GF-D8 (cell line): ENCODE measurements around the gene GBX2.

ENCODE experiments used
- DNase-seq: peaks from one replicate; lab custom pipeline; 2025; lab: John Stamatoyannopoulos, UW

GBX2 gene

DNA sequence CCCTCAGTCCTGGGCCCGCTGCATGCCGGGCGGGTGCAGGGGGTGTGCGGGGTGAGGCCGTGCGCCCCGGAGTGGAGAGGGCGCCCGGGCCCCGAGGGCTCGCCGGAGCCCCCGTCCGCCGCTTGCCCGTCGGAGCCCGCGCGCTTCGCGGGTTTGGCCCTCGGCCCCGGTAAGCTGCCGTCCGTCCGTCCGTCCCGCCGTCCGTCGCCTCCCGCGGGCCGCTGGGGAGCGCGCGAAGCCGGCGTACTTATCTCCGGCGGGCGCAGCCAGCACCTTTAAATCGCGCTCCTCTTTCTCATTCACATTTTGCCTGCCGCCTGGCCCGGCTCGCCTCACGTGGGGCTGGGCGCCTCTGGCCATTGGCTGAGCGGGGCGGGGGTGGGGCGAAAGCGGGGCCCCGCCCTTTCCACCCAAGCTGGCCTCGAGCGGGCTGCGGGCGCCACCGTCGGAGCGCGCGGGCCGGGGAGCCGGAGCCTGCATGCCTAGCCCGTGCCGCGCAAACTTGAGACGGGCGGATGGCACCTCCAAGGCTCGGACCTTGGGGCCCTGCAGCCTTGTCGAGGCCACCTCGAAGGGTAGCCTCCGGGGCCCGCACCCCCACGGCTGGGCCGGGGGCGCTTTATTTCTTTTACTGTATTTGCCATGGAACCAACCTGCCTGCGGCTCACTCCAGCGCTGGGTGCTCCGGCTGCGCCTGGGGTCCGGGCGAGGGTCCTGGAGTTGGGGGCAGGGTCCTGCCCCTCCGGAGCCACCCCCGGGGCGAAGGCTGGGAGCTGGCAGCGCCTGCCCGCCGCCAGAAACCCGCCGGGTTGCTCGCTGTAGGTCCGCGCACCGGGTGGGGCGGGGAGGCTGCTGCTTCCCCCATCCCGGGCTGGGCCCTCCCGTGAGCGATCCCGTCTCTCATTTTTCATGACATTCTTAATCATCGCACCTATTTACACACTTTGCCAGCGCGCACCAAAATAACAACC lies at the start of gene GBX2:
GBX2 (minus strand) TSS at position 277 of the 971 bp plus-strand sequence. CDS start 415 bp downstream, outside the sequence.
- DNase-seq: no peak

DNA sequence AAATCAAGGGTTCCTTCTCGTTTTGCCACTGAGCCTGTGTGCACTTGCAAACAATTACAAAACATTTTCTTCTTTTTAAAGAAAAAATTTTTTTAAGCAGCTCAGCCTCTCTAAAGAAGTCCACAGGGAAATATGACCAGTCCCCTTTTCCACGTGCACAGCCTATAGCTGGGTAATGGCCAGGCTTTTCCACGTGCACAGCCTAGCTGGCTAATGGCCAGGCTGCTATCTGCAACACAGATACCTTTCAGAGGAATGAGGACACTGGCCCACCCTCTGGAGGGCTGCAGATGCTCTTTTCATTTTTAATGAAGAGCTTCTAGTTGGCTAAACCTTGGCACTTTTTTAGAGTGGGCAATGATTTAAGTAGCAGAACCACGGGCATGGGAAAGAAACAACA lies 49.7 kb upstream of the GBX2 start:
- DNase-seq: no peak

- DNase-seq: no peak
Observed at GRCh38 chr2:236216711-236217110, 48.5 kb upstream of the GBX2 start.

- no peak for DNase-seq
Observed at GRCh38 chr2:236215761-236216333, 47.7 kb upstream of the GBX2 start.

DNA sequence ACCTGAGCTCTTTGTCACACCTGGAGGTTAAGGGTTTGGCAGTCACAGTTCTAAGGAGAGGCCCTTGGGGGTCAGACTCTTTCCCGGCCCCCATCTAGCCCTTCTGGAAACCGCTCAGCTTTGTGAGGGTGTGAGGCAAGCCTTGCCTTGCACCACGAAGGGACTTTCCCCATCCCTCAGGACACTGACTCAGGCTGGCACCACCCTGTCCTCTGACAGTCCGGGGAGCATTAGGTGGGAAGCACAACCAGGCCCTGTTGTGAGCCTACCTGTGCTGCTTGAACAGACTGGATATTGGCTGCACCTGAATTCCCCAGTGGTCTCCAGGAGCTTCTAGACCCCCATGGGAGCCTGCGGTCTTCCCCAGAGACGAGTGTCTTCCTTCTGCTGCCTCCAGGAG lies 47.0 kb upstream of the GBX2 start:
- DNase-seq: no peak

- DNase-seq: no peak
Observed at GRCh38 chr2:236214376-236214995, 46.3 kb upstream of the GBX2 start.

- DNase-seq: no peak
Observed at GRCh38 chr2:236211296-236211695, 43.1 kb upstream of the GBX2 start.

DNA sequence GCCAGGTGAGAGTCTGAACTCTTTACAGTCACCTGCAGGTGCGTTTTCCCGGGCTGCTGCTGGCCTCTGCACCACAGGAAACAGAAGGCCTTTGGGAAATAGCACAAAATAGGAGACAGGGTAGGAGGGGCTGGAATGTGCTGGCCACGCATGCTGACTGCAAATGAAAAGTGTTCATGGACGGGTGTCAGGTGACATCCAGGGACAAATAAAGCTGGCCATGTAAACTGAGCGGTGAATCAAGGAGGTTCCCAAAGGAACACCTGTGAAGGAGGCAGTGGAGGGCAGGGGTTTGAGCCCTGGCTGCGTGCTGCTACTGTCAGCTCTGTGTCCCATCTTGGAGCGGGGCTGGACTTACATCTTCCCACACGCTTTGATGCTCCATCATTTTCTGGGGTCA lies 42.4 kb upstream of the GBX2 start:
- DNase-seq: no peak

DNA sequence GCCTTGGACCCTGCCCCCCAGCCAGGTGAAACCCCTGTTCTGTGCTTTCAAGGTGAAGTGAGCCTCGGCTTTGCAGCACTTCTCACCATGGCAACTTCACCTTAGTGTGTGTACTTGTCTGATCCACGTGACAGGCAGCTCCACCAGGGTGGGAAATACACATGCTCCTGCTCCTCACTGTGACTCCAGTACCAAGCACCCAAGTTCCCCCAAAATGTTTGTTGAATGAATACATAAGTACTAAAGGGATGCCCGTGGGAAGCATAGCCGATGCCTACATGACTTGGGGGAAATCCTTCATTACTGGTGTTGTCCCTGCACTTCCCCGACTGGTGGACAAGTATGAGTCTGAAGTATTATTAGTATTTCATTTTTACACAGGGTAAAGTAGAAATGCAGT lies 41.8 kb upstream of the GBX2 start:
- DNase-seq: no peak

- no peak for DNase-seq
Observed at GRCh38 chr2:236209535-236209934, 41.3 kb upstream of the GBX2 start.

- DNase-seq: no peak
Observed at GRCh38 chr2:236208019-236208926, 40.1 kb upstream of the GBX2 start.

DNA sequence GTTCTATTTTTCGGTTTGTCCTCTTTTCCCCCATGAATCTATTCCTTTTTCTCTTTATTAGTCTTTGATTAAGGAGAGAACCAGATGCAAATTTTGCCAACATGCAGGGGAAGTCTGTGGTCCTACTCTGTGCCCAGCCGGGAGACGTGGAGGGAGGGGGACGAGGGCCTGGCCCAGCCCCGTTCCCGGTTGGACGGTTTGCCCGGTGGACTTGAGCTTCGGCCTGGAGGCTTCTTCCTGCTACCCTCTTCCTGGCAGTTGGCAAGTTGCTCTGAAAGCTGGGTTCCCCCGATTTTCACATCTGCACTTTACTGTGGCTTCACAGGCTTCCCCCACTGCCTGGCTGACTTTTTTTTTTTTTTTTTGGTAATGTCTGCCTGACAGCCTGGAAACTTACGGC lies 39.3 kb upstream of the GBX2 start:
- DNase-seq: no peak

DNA sequence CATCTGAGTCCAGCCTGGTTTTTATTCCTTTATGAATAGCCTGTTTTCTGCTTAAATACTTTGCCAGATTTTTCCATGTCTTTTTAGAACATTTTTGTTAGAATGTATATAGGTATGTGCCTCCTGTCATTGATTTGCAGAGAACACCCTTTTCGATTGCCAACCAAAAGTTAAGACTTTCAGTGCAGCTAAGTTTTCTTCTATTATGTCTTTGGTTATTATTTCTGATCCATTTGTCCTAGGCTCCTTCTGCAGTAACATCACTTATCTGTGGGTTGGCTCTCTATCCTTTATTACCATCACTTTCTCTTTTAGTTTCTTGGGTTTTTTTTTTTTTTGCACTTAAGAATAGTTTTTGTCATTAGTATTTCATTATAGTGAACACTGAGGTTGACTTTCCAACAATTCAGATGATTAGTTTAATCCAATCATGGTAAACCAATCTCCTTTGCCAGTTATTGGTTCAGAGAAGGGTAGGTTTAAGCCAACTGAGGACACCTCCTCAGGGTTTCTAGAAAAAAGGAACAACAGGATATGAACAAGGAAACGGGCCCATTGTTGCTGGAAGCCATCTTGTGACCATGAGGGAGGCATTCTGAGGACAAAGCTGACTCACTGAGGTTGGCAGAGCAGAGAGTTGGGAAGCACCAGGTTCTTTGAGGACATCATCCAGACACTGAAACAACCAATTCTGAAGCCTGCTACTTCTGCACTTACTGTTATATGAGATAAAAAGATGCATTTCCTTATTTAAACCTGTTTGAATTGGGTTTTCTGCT lies 37.9 kb upstream of the GBX2 start:
- DNase-seq: no peak

DNA sequence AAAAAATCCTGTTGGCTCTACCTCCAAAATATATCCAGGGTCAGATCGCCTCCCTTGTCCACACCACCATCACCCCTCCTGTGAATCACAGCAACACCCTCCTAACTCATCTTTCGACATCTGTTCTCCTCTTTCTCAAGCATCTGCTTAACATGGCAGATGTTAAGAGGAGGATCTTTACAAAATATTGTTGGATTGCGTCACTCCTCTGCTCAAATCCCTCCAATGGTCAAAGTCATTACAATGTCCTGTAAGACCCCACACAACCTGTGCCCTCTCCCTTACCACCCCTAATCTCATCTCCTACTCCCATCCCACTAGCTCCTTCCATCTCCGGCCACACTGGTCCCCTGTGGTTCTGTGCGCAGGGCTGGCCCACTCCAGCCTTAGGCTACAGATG lies 36.8 kb upstream of the GBX2 start:
- DNase-seq: no peak

- DNase-seq: no peak
Observed at GRCh38 chr2:236200378-236200777, 32.2 kb upstream of the GBX2 start.

DNA sequence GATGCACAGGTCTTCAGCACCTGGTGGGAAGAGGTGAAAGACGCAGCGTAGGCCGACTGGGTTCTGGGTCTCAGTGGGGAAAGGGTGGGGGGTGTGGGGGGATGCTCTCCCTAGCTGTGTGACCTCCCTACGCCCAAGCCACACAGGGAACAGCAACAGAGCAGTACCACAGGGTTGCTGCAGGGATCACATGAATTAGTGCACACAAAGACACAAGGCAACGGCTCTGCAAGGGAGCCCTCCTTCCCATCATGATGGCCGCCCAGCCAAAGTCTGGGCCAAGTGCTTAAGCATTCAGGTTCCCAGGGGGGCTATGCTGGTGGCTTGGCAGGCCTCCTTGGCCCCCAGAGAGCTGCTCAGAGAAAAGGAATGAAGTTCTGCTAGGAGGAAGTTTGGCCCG lies 28.2 kb upstream of the GBX2 start:
- DNase-seq: no peak

DNA sequence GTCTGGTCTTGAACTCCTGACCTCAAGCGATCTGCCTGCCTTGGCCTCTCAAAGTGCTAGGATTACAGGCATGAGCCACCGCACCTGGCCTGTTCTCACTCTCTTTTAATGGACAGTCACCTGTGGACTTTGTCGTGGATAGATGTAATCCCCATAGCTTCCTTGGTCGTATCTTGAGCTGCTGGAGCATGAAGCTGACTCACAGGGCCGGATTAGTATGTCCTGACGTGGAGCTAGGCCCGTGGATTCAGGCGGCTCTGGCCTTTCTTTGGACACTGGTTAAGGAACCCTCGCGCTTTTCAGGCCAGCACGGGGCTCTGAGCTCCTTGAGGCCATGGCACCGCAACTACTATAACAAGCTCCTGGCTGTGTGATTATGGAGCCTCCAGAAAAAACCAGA lies 27.5 kb upstream of the GBX2 start:
- DNase-seq: no peak

GRCh38 chr2:236194786-236195185 lies 26.6 kb upstream of the GBX2 start:
- no peak for DNase-seq

GRCh38 chr2:236193026-236193425 lies 24.8 kb upstream of the GBX2 start:
- no peak for DNase-seq

DNA sequence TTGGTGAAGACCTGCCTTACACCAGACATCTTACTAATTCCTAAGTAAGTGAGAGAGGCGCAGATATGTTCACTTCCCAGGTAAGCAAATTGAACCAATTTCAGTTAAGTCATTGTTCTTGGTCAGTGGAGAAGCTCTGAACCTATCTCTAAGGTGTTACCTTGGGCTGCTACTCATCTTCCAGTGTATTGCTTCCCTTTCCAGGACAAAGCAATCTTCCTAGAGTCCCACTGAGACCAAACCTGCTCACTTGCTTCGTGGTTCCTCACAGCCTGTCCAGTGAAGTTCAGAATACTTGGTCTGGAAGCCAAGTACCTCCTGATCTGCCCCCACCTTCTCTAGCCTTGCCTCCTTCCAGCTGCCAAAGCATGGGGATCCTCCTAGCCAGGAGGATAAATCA lies 22.5 kb upstream of the GBX2 start:
- DNase-seq: no peak

DNA sequence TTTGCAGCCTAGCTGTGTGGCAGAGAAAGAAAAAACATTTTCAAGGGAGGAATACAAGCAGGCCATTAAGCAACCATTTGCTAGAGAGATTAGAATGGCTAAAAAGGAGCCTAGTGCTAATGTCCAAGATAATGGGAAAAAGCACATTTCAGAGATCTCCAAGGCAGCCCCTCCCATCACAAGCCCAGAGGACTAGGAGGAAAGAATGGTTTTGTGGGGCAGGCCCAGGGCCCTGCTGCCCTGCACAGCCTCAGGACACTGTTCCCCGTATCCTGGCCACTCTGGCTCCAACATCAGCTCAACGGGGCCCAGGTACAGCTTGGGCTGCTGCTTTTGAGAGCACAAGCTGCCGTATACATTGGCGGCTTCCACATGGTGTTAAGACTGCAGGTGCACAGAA lies 16.5 kb upstream of the GBX2 start:
- DNase-seq: no peak
